NCI-H187 (cell line): ENCODE measurements around the gene WDR54.
"Not testable (repeated sequence)": the region's sequence is repeated elsewhere in the genome, so short reads cannot be mapped to it uniquely, and the experiment has no call there.

ENCODE experiments used
- DNase-seq, 2 experiments: peaks; one replicate each; lab custom pipeline; 2025; lab: John Stamatoyannopoulos, UW

WDR54 gene

GRCh38 chr2:74406035-74406434, 15.5 kb upstream of the WDR54 start:
- no peak for DNase-seq

DNA sequence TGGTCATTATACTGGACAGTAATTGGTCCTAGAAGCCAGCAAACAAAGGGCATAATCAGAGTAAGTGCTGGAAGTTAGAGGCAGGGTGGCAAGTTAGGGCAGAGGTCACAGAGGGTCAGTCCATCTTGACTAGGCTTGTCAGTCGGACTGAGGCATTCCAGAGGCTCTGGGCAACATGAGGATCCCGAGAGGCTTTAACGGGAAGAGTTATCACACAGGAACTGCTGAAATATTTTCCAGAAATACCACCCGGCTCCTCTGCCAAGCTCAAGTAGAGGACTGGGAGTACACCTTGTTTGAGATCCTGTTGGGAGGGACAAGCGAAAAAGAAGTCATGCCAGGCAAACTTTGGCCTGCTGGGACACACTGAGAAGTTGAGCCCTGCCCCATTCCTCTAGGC, 13.8 kb upstream of the WDR54 start:
- no peak for DNase-seq

- DNase-seq, result no peak
Observed at GRCh38 chr2:74413001-74413698, 8.4 kb upstream of the WDR54 start.

DNA sequence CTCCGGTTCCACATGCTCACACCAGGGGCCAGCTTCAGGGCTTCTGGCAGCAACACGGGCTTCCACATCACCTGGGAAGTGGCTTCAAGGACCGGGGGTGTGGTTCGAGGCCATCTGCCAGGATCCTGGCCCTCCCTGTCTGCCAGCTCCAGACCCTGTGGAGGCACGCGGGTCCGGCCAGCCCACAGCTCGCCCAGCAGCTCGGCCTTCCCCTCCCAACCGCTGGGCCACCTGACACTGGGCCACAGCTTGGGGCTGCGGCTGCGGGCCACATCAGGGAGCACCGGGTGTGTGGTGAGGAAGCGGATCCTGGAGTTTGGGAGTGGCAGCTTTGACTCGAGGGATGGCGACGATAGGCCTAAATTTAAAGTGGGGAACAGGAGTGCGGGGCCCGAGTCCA, 7.1 kb upstream of the WDR54 start:
- DNase-seq, result no peak

GRCh38 chr2:74414881-74415761, 6.4 kb upstream of the WDR54 start:
- DNase-seq, result no peak

DNA sequence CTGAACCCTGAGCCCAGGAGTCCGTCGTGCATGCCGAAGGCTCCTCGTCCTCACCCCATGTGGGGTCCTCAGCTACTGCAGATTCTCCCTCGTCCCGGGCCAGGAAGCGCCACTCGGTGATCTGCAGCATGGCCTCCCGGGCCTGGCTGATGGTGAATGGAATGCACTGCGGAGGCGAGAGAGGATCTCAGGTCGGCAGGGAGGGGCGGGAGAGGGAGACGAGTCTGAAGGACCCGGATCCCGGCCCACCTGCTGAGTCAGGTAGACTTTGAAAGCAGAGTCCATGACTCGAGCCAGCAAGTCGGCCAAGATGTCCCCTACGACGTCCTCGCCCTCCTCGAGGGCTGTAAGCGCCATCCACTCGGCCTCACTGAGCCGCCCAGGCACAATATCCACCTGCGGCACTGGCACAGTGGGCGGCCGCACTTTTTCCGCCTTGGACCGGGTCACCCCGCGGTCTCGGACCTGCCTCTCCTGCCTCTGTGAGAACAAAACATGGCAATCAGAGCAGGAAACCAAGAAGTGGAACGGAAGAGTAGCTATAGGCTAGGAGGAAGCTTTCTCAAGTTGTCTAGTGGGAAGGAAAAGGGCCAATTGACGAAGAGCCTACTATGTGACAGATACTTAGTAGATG, 5.7 kb upstream of the WDR54 start:
- DNase-seq, result no peak

GRCh38 chr2:74416778-74417177, 4.8 kb upstream of the WDR54 start:
- no peak for DNase-seq

GRCh38 chr2:74417197-74417596, 4.3 kb upstream of the WDR54 start:
- DNase-seq, result no peak

- DNase-seq, result no peak
Observed at GRCh38 chr2:74417763-74418162, 3.8 kb upstream of the WDR54 start.

DNA sequence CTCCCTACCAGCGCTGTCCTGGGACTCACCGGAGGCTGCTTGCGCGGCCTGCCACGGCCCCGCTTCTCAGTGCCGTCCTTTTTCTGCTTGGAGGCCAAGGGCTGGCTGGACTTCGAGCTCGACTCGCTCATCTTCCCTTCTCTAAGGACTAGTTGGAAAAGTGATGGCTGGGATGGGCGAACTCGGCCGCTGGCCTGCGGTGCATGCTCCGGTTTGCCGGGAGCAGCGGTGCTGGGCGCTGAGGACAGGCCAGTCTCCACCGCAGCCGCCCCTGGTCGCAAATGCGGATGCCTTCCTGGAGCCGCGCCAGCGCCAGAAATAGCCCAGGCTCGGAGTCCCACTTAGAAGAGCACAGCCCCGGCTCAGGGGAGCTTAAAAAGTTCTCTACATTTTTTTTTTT, 3.2 kb upstream of the WDR54 start:
- no peak for DNase-seq

GRCh38 chr2:74419345-74419744, 2.2 kb upstream of the WDR54 start:
- DNase-seq, result no peak

DNA sequence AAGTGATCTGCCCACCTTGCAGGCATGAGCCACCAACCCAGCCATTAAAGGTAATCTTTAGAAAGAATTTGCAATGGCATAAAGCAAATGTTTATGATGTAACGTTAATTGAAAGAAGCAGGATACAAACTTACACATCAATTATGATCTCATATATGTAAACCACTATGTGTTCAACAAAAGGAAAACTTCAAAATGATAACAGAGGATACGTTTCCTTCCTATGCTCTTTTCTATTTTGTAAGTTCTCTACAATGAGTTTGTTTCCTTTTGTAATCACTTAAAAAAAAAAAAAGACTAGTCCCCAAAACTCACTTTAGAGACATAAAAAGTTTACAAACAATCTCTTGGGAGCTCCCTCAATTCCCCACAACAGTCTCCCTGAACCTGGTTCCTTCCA, 1.5 kb upstream of the WDR54 start:
- DNase-seq, result no peak

DNA sequence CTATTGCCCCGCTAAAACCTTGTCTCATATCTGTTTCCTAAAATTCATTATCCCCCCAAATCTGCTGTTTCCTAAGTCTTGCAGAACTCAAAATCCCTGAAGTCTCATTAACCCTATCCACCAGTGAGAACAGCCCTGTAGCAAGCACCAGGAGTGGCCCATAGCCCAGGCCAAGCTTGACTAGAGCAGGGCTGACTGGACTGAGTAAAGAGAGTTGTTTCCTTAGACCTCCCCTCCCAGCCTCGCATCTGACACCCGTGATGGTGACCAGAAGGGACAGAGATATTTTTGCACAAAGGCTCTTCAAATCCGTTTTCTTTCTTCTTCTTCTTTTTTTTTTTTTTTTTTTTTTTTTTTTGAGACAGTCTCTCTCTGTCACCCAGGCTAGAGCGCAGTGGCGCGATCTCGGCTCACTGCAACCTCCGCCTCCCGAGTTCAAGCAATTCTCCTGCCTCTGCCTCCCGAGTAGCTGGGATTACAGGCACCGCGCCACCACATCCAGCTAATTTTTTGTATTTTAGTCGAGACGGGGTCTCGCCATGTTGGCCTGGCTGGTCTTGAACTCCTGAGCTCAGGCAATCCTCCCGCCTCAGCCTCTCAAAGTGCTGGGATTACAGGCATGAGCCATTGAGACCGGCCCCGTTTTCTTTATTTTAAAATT, 957 bp upstream of the WDR54 start:
- DNase-seq, result not testable (repeated sequence)

- DNase-seq, result no peak
Observed at GRCh38 chr2:74423231-74424095, 1.9 kb downstream of the WDR54 start.

GRCh38 chr2:74424139-74424992, 2.8 kb downstream of the WDR54 start:
- DNase-seq, result no peak

GRCh38 chr2:74424995-74425406, 3.5 kb downstream of the WDR54 start:
- DNase-seq, result no peak

- no peak for DNase-seq
Observed at GRCh38 chr2:74425523-74425922, 4.0 kb downstream of the WDR54 start.

DNA sequence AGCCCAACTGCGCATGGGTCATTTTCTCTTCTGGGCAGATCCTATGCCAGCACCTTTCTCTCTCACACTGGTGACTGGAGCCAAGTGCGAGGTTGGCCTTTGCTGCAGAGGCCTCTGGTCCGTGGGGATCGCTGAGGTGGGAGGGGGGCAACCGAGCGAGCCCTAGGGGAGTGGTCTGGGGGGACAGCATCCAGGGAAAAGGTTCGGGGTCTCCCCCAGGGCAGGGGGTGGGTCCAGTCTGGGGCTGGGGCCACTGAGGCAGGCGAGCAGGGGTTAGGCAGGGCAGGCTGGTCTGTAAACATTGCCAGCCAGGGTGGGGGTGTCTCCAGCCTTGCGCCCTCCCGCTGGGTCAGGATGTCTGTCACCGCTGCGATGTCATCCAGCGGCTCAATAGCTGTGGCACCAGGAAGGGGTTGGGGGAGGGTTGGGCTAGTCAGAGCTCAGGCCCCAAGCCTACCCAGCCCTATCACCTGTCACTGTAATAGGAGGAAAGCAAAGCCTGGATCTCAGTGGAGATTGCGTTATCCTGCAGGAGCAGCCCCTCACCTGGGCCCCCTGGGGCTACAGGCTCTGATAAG, 4.7 kb downstream of the WDR54 start:
- DNase-seq, result no peak

- DNase-seq, result no peak
Observed at GRCh38 chr2:74427551-74427950, 6.0 kb downstream of the WDR54 start.

- DNase-seq, result no peak
Observed at GRCh38 chr2:74428675-74429074, 7.1 kb downstream of the WDR54 start.
